ENCODE data around the gene WIF1. TPM values are rescaled to one million over a fixed set of nuclear protein-coding genes. Genes with fewer than 3 reads are reported as not detected.

The WIF1 gene
- total RNA-seq, 1 experiment from 2014 or later: 1.8 TPM

- TF ChIP-seq STAT6 (CRISPR knock-in tag; conservative IDR thresholded peaks at IDR 0.05; ENCODE audit: low read depth) (no peak), HMGA2 (CRISPR knock-in tag; IDR thresholded peaks at IDR 0.05) (no peak), USF1 (CRISPR knock-in tag; IDR thresholded peaks at IDR 0.05) (no peak), ETV6 (CRISPR knock-in tag; IDR thresholded peaks at IDR 0.05) (peak; percentile 57; the same call in 1 of the 2 replicates), AFF4 (CRISPR knock-in tag; IDR thresholded peaks at IDR 0.05; ENCODE audit: borderline replicate concordance) (peak; percentile 72; the same call in 1 of the 2 replicates), IRF1 (CRISPR knock-in tag; IDR thresholded peaks at IDR 0.05) (peak; percentile 76; the same call in 1 of the 2 replicates), EMX1 (CRISPR knock-in tag; IDR thresholded peaks at IDR 0.05) (no peak), HMGXB4 (CRISPR knock-in tag; IDR thresholded peaks at IDR 0.05) (peak; percentile 84), MXD4 (CRISPR knock-in tag; IDR thresholded peaks at IDR 0.05; ENCODE audit: borderline replicate concordance) (no peak), ZNF281 (CRISPR knock-in tag; IDR thresholded peaks at IDR 0.05) (no peak), ZBTB43 (CRISPR knock-in tag; IDR thresholded peaks at IDR 0.05) (peak; percentile 65; the same call in 1 of the 2 replicates), USF2 (CRISPR knock-in tag; IDR thresholded peaks at IDR 0.05) (0 out of 2 replicates have a peak, but pooled peaks have one; percentile 6), ZNF138 (CRISPR knock-in tag; conservative IDR thresholded peaks at IDR 0.05) (0 out of 2 replicates have a peak, but pooled peaks have one; percentile 45), ELF4 (CRISPR knock-in tag; IDR thresholded peaks at IDR 0.05; ENCODE audit: low read depth) (no peak), JUN (CRISPR knock-in tag; IDR thresholded peaks at IDR 0.05) (no peak), ZNF671 (CRISPR knock-in tag; IDR thresholded peaks at IDR 0.05) (no peak), E2F1 (CRISPR knock-in tag; IDR thresholded peaks at IDR 0.05) (no peak), ZNF425 (CRISPR knock-in tag; conservative IDR thresholded peaks at IDR 0.05) (no peak)
These were observed at the start of gene WIF1 (continued) for GRCh38 chr12:65121049-65121955.

All from WTC11 (cell line).